Gastrocnemius medialis (tissue), 4 donors: Measurements from ENCODE around the gene ARHGEF18.

ENCODE experiments used
- POLR2A ChIP-seq, 2 donors: fragments of 450-650 bp; IDR thresholded peaks; one replicate each; pipeline ENCODE4 v1.6.1; 2017; ENCODE audit warnings: antibody characterized with exemption in 2 of 2, mild to moderate bottlenecking in 2 of 2, moderate library complexity in 2 of 2
- TF ChIP-seq, protein P1 (sequence below), 5 experiments: fragments of 450-650 bp in 3 of 5; fragments of 200-600 bp in 2 of 5; sonication (generic) in 2 of 5; IDR thresholded peaks in 4 of 5; conservative IDR thresholded peaks in 1 of 5; 1 replicate in 4 of 5; 2 replicates in 1 of 5; pipeline ENCODE4 v1.5.1; 2016 to 2019; ENCODE audit warnings: antibody characterized with exemption in 5 of 5, mild to moderate bottlenecking in 3 of 5, moderate library complexity in 3 of 5

DNA sequence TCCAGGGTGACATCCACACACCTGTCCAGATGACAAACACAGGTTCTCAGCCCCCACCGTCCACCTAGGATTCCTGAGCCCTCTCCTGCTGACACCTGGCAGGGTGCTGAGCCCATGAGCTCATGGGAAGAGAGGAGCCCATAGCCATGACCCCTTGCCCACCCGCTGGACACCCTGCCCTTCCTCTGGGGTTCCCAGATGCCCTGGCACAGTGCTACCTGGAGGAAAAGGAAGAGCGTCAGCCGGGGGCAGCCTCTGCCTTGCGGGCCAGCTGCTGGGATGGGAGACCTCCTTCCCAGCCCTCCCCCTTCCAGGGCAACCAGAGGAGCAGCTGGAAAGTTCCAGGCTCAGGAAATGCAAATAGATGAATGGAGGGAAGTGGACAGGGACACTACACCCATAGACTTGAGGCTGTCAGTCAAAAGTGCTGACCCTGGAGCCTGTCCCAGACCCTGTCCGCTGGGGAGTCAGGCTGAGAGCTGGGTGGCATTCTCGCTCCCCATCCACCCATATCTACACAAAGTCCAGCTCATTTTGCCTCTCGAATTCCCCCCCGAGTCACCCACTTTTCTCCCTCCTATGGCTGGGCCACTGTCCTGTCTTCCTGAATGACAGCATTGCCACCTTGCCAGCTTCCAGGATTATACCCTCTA, 12.3 kb upstream of the ARHGEF18 start:
- TF ChIP-seq, protein P1, sequence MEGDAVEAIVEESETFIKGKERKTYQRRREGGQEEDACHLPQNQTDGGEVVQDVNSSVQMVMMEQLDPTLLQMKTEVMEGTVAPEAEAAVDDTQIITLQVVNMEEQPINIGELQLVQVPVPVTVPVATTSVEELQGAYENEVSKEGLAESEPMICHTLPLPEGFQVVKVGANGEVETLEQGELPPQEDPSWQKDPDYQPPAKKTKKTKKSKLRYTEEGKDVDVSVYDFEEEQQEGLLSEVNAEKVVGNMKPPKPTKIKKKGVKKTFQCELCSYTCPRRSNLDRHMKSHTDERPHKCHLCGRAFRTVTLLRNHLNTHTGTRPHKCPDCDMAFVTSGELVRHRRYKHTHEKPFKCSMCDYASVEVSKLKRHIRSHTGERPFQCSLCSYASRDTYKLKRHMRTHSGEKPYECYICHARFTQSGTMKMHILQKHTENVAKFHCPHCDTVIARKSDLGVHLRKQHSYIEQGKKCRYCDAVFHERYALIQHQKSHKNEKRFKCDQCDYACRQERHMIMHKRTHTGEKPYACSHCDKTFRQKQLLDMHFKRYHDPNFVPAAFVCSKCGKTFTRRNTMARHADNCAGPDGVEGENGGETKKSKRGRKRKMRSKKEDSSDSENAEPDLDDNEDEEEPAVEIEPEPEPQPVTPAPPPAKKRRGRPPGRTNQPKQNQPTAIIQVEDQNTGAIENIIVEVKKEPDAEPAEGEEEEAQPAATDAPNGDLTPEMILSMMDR (IDR thresholded peaks at IDR 0.05 in 4 of 5, conservative IDR thresholded peaks at IDR 0.05 in 1 of 5), result no peak
- no peak for TF ChIP-seq POLR2A (IDR thresholded peaks at IDR 0.05)
